ENCODE measurements around the gene NAT8L. TPM values are rescaled to one million over a fixed set of nuclear protein-coding genes. Genes with fewer than 3 reads are reported as not detected.

Gene NAT8L
- total RNA-seq, 2 donors from 2014 or later, result 0.51 to 1.5 TPM

- no peak for ATAC-seq (replicated peaks in 1 of 2)
- no peaks in the 10 kb centered on the region for H3K9me3 Mint-ChIP-seq
These were observed 3.8 kb downstream of the NAT8L start for GRCh38 chr4:2062808-2063524.

DNA sequence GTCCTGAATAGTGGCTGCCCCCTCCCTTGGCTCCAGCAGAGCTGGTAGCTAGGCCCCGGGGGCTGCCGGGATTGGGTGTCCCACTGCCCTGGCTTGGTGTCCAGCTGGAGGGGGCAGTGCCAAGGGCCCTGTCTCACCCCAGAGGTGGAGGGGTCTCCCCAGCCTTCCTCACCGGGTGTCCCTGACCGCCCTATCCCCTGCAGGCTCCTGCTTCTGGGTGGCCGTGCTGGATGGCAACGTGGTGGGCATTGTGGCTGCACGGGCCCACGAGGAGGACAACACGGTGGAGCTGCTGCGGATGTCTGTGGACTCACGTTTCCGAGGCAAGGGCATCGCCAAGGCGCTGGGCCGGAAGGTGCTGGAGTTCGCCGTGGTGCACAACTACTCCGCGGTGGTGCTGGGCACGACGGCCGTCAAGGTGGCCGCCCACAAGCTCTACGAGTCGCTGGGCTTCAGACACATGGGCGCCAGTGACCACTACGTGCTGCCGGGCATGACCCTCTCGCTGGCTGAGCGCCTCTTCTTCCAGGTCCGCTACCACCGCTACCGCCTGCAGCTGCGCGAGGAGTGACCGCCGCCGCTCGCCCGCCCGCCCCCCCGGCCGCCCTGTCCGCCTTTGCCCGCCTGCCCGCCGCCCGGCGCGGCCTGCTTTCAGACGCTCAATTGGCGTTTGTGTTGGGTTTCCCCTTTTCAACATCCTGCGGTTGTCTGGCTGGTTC is 4.6 kb downstream of the NAT8L start:
- no peaks in the 10 kb centered on the region for H3K4me1 Mint-ChIP-seq (ENCODE audit: low read depth)
- H3K27ac Mint-ChIP-seq, result no peak overlapping the region
- ATAC-seq (replicated peaks in 1 of 2), result no peak
- H3K4me3 Mint-ChIP-seq, result no peak overlapping the region
- H3K36me3 Mint-ChIP-seq (ENCODE audit: insufficient read depth in 2 of 2), result no peaks in the 10 kb centered on the region
- no peak for DNase-seq
- no peaks in the 10 kb centered on the region for H3K9me3 Mint-ChIP-seq
- H3K27me3 Mint-ChIP-seq (ENCODE audit: low read depth), result no peaks in the 10 kb centered on the region

More at GRCh38 chr4:2062808-2063524, 3.8 kb downstream of the NAT8L start:
- Mint-ChIP-seq H3K4me1 (ENCODE audit: low read depth) (no peaks in the 10 kb centered on the region), H3K36me3 (ENCODE audit: insufficient read depth in 2 of 2) (no peaks in the 10 kb centered on the region), H3K27me3 (ENCODE audit: low read depth) (no peaks in the 10 kb centered on the region), H3K4me3 (no peak overlapping the region), H3K27ac (no peak overlapping the region)
- DNase-seq, result no peak

DNA sequence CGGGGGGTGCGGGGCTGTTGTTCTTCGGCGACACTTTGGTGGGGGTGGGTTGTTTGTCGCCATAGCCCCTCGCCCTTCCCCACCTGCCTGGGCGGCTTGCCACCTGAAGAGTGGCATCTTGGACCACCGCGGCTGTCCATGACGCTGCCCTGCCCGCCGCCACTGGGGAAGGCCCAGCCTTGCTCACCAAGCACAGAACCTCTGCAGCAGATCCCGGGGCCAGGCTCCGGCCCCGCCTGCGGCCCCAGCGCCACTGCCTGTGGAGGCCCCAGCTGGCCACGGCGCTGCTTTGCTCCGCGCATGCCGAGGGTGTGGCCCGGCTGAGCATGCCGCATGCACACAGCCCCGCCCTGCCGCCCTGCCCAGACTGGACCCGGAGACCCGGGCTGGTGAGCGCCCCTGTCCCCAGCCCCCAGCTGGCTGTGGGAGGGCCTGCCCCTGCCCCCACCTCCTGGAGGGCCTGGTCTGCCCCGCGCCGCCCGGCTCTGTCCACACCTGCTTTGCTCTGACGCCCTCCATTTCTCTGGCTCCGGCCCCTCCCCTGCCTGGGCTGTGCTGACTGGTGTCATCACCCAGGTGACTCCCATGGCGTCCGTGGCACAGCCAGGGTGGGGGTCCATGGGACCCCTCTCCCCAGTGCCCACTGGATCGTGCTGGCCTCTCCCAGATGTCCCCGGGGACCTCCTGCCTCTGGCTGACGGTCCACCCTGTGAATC is 5.3 kb downstream of the NAT8L start:
- no peaks in the 10 kb centered on the region for H3K27me3 Mint-ChIP-seq (ENCODE audit: low read depth)
- no peaks in the 10 kb centered on the region for H3K36me3 Mint-ChIP-seq (ENCODE audit: insufficient read depth in 2 of 2)
- H3K9me3 Mint-ChIP-seq, result no peaks in the 10 kb centered on the region
- H3K4me1 Mint-ChIP-seq (ENCODE audit: low read depth), result no peaks in the 10 kb centered on the region
- DNase-seq (no peak), ATAC-seq (replicated peaks in 1 of 2) (no peak)
- no peak overlapping the region for H3K27ac Mint-ChIP-seq
- no peak overlapping the region for H3K4me3 Mint-ChIP-seq

DNA sequence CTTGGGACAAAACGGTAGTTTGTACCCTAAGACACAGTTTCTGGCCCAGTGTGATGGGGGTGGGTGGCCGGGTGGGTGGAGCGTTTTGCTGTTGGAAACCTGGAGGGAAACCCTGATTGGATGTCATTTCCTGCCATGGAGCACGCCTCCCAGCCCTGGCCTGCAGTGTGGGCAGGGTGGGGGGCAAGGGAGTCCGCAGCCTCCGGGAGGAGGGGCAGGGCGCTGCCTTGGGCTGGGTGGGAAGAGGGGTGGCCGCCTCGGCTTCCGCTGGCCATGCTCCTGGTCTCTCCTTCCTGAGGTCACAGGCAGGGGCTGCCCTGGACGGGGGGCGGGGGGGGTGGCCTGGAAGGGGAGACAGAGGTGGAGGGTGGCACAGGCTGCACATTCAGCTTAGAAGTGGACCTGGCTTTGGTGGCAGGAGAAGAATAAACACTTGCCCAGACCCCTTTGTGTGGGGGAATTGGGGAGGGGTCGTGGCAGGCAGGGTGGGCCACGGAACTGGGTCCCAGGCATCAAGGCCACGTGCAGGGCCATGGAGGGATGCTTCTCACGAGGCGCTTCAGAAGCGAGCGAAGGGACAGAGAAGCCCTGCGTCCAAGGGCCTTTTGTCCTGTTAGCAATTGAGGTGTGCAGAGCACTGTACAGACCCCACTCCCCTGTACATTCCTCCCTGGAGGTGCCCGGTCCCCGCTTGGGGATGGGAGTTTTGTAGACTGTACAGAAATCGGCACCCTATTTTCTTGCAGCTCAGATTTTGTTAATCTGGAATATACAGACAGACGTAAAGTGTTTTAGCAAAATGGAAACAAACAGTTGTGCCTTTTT is 6.2 kb downstream of the NAT8L start:
- no peaks in the 10 kb centered on the region for H3K36me3 Mint-ChIP-seq (ENCODE audit: insufficient read depth in 2 of 2)
- H3K27ac Mint-ChIP-seq, result no peak overlapping the region
- no peak for ATAC-seq (replicated peaks in 1 of 2)
- no peak for DNase-seq
- no peaks in the 10 kb centered on the region for H3K27me3 Mint-ChIP-seq (ENCODE audit: low read depth)
- H3K4me3 Mint-ChIP-seq, result no peak overlapping the region
- no peaks in the 10 kb centered on the region for H3K4me1 Mint-ChIP-seq (ENCODE audit: low read depth)
- no peaks in the 10 kb centered on the region for H3K9me3 Mint-ChIP-seq

GRCh38 chr4:2066011-2066551 is 7.0 kb downstream of the NAT8L start:
- no peak overlapping the region for H3K4me3 Mint-ChIP-seq
- no peak overlapping the region for H3K27ac Mint-ChIP-seq
- ATAC-seq (replicated peaks in 1 of 2) (no peak), DNase-seq (no peak)
- H3K27me3 Mint-ChIP-seq (ENCODE audit: low read depth), result no peaks in the 10 kb centered on the region
- H3K36me3 Mint-ChIP-seq (ENCODE audit: insufficient read depth in 2 of 2), result no peaks in the 10 kb centered on the region
- no peaks in the 10 kb centered on the region for H3K4me1 Mint-ChIP-seq (ENCODE audit: low read depth)
- H3K9me3 Mint-ChIP-seq, result no peaks in the 10 kb centered on the region

GRCh38 chr4:2066571-2067445 is 7.7 kb downstream of the NAT8L start:
- ATAC-seq (replicated peaks in 1 of 2), result no peak
- H3K4me3 Mint-ChIP-seq, result no peak overlapping the region

DNA sequence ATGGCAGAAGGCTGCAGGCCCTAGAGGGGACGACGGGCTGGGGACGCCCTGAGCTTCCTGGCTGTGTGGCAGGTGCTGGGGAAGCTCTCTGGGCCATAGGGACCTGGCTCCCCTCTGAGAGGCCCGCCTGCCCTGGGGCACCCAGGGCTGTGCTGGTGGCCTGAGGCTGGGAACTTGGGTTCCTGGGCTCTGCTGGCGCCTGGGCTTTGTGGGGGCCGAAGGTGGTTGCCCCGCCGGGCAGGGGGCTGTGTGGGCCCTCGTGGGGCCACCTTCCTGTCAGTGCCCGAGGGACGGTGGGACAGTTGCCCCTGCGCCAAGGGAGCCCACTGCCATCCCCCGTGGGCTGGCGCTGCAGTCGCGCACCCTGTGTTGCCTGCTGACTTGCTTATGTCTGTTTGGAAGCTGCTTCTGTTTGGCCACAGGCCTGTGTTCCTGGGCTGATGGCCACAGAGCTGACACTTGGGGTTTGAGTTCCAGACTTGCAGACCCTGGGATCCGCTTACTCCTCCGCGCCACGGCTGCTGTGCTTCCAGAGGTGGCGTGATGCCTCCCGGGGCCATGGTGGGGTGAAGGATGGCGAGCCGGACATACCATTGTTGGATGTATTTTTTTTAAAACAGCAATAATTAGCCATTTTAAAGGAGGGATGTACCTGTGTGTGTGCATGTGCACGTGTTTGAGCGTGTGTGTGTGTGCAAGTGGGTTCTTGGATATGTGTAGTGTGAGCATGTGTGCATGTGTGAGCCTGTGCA is 8.5 kb downstream of the NAT8L start:
- Mint-ChIP-seq H3K9me3 (no peaks in the 10 kb centered on the region), H3K4me1 (ENCODE audit: low read depth) (no peaks in the 10 kb centered on the region), H3K27me3 (ENCODE audit: low read depth) (no peaks in the 10 kb centered on the region), H3K36me3 (ENCODE audit: insufficient read depth in 2 of 2) (no peaks in the 10 kb centered on the region), H3K4me3 (no peak overlapping the region), H3K27ac (no peak overlapping the region)
- ATAC-seq (replicated peaks in 1 of 2) (no peak), DNase-seq (no peak)

More at GRCh38 chr4:2066571-2067445, 7.7 kb downstream of the NAT8L start:
- Mint-ChIP-seq H3K9me3 (no peaks in the 10 kb centered on the region), H3K27me3 (ENCODE audit: low read depth) (no peaks in the 10 kb centered on the region), H3K4me1 (ENCODE audit: low read depth) (no peaks in the 10 kb centered on the region), H3K36me3 (ENCODE audit: insufficient read depth in 2 of 2) (no peaks in the 10 kb centered on the region), H3K27ac (no peak overlapping the region)
- no peak for DNase-seq

DNA sequence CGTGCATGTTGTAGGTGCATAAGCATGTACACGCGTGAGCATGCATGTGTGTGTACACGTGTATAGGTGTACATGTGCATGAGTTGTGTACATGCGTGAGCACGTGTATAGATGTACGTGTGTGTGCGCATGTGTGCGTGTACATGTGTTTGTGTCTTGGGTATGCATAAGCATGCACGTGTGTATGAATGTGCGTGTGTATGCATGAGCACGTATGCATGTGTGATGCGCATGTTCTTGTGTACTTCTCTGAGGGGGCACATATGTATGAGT is 9.0 kb downstream of the NAT8L start:
- no peak for DNase-seq
- Mint-ChIP-seq H3K36me3 (ENCODE audit: insufficient read depth in 2 of 2) (no peaks in the 10 kb centered on the region), H3K27me3 (ENCODE audit: low read depth) (no peaks in the 10 kb centered on the region), H3K4me1 (ENCODE audit: low read depth) (no peaks in the 10 kb centered on the region), H3K4me3 (no peak overlapping the region), H3K9me3 (no peaks in the 10 kb centered on the region), H3K27ac (no peak overlapping the region)
- ATAC-seq (replicated peaks in 1 of 2), result no peak

DNA sequence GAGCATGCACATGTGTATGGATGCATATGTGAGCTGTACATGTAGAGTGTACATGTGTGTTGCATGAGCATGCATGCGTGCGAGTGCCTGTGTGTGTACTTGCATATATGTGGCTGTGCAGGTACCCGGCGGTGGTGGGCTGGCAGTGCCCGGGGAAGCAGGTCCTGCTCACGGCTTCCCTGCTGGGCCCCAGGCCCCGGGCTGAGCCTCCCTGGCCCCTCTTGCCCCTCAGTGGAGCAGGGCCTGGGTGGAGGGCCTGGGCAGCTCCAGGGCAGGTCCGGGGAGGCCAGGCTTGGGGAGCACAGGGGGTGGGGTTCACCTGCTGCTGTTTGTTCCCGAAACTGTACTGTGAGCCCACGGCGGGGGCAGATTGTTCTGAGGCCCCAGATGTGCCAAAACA is 9.4 kb downstream of the NAT8L start:
- no peaks in the 10 kb centered on the region for H3K36me3 Mint-ChIP-seq (ENCODE audit: insufficient read depth in 2 of 2)
- ATAC-seq (replicated peaks in 1 of 2), result no peak
- no peak overlapping the region for H3K4me3 Mint-ChIP-seq
- H3K27ac Mint-ChIP-seq, result no peak overlapping the region
- no peaks in the 10 kb centered on the region for H3K9me3 Mint-ChIP-seq
- no peak for DNase-seq
- H3K4me1 Mint-ChIP-seq (ENCODE audit: low read depth), result no peaks in the 10 kb centered on the region
- no peaks in the 10 kb centered on the region for H3K27me3 Mint-ChIP-seq (ENCODE audit: low read depth)

DNA sequence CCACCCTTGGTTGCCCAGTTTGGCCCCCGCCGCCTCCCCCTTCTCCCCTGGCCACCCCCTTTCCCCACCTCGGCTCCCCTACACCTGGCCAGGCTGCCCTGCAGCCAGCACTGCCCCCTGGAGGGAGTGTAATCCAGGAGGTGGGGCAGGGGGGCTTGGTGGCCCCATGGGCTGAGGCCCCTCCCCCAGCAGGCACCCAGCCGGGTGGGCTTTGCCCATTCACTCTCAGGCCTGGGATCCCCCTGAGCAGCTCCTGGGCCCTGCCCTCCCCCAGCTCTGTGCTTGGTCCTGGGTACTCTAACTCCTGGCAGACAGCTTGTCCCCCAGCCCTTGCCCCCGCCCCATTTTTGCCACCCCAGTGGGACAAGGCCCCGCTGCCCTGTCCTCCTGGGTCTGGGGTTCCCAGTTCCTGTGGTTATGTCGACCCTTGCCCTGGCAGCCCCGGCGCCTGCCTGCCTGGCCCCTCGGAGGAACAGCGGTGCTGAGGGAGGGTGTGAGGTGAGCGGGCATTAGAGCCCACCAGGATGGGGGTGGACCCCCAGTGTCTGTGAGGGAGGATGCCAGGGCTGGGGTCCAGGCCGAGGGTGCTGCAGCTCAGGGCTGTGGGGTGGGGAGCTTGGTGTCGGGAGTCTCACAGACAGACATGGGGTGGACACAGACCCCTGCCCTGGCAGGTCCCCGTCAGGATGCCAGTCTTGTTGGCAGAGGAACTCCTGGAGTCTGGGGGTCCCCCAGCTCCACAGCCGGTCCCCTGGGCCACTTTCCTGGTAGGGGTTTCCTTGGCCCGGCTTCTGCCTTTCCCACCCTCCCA is 10.2 kb downstream of the NAT8L start:
- no peak for ATAC-seq (replicated peaks in 1 of 2)
- Mint-ChIP-seq H3K4me1 (ENCODE audit: low read depth) (no peaks in the 10 kb centered on the region), H3K27me3 (ENCODE audit: low read depth) (no peaks in the 10 kb centered on the region), H3K27ac (no peak overlapping the region), H3K4me3 (no peak overlapping the region), H3K36me3 (ENCODE audit: insufficient read depth in 2 of 2) (no peaks in the 10 kb centered on the region), H3K9me3 (no peaks in the 10 kb centered on the region)
- no peak for DNase-seq

DNA sequence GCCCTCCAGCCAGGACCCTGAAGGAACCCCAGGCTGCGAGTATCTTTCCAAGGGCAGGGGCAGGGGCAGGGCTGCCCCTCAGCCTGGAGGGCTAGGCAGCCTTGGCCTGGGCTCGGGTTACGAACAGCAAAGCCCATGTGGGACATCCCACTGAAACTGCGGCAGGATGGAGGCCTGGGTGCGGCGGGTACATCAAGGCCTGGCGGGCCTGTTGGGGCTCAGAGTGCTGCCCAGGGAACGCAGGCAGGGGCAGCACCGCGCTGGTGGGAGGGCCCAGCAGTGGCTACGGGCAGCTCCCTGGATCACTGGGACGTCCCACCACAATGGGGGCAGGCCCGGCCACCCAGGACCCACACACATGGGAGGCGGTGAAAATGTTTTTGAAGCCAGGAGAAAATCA is 10.9 kb downstream of the NAT8L start:
- H3K27ac Mint-ChIP-seq, result no peak overlapping the region
- H3K9me3 Mint-ChIP-seq, result no peaks in the 10 kb centered on the region
- H3K27me3 Mint-ChIP-seq (ENCODE audit: low read depth), result no peaks in the 10 kb centered on the region
- DNase-seq (no peak), ATAC-seq (replicated peaks in 1 of 2) (no peak)
- H3K4me1 Mint-ChIP-seq (ENCODE audit: low read depth), result no peaks in the 10 kb centered on the region
- H3K36me3 Mint-ChIP-seq (ENCODE audit: insufficient read depth in 2 of 2), result no peaks in the 10 kb centered on the region
- H3K4me3 Mint-ChIP-seq, result no peak overlapping the region

Measured in activated T-cell treated with anti-CD3 and anti-CD28 coated beads, Interleukin-2, amount 50 U/mL, for 72 hours (primary cell).